GM18517 (cell line): ENCODE measurements around the gene CYSRT1.
"Not testable (repeated sequence)": the region's sequence is repeated elsewhere in the genome, so short reads cannot be mapped to it uniquely, and the experiment has no call there.

Source experiments
- ATAC-seq: cut with Tn5 transposase; IDR thresholded peaks from one replicate; pipeline ENCODE4 v1.9.1; 2021; ENCODE audit warnings: mild to moderate bottlenecking, moderate library complexity; ENCODE audit not compliant: unreplicated experiment

Gene CYSRT1

DNA sequence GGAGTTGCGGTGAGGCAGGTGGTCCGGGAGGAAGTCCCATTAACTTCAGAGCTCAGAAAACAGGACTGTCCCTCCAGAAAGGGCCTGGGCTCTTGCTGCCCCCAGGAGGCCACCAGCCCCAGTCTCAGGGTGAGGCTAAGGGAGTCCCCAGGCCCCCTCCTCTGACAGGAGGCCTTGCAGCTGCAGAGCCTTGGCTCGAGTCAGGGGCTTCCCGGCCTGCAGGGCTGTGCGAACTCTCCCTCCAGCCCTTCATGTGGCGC is 22.9 kb downstream of the CYSRT1 start:
- ATAC-seq = no peak

DNA sequence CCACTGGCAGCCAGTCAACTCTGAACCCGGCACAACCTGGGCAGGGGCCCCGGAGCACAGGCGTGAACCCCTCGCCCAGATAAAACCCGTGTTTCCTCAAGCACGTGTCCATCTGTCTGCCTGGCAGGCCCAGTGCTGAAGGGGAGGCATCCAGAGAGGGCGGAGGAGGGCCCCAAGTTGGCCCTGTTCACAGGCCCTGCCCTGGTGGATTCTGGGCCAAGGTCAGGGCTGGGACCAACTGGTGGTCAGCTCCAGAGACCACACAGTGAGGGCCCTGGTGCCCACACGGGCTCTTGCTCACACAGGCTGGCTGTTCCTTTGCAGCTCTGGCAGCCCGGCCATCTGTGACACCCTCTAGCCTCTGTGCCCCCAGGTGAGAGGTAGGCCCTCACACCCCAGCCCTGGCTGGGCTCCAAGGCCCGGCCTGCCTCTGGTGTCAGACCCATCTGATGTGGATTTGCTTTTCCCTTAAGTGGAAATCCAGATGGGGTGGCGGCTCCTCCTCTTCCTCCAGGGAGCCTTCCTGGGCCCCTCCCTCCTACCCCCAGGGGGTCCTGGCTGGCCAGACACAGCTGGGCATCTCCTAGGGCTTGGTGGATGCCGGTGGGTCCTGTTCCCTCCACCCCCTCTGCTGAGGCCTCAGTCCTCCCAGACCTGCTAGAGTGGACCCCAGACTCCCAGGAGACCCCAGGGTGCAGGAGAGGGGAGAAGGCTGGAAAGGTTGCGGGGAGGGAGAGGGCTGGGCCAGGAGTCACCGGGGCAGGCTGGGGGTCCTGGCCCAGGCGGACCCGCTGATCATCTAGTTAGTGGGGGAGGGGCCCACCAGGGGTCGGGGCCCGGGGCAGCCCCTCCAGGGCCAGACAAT is 25.6 kb downstream of the CYSRT1 start:
- ATAC-seq = no peak

DNA sequence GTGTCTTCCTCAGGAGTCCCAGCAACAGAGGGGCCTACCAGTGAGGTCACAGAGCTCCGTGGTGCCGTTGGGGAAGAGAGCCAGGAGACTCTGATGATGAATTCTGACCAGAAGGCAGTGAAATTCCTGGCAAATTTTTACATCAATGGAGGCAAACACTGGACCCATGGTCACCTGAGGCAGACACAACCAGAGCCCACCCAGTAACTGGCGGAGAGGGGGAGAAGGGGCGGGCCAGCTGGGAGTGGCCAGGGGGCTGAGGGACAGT is 26.2 kb downstream of the CYSRT1 start, which contains the start of gene STPG3:
Gene STPG3 (plus strand): TSS at position 93 of the 268 bp plus-strand sequence. CDS start 1 bp downstream, at position 94.
- ATAC-seq = no peak

DNA sequence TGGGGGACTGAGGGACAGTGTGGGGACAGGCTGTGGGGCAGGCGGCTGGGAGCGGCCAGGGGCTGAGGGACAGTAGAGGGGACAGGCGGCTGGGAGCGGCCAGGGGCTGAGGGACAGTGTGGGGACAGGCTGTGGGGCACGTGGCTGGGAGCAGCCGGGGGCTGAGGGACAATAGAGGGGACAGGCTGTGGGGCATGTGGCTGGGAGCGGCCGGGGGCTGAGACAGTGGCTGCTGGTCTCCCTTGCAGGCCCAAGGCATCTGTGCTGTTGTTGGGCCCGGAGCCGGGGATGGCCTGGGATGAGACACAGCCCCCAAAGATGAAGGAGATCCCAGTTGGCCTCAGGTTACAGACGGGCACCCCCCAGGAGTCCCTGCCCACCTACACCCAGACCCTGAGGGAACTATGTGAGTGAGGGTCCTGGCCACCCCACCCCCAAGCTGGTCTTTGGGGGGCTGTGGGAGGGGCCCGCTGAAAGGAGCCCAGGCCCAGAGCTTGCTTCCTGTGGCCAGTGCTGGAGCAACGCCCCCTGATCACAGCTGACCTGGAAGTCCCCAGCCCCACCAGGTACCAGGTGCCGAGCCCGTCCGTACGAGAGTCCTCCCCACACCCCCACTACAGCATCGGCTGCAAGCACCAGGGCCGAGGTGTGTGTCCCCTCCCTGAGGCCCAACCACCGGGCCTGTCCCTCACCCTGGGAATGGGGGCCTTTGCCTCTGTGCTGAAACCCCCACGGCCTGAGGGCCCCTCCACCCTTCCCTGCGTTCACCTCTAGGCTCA is 26.7 kb downstream of the CYSRT1 start:
- ATAC-seq = no peak

DNA sequence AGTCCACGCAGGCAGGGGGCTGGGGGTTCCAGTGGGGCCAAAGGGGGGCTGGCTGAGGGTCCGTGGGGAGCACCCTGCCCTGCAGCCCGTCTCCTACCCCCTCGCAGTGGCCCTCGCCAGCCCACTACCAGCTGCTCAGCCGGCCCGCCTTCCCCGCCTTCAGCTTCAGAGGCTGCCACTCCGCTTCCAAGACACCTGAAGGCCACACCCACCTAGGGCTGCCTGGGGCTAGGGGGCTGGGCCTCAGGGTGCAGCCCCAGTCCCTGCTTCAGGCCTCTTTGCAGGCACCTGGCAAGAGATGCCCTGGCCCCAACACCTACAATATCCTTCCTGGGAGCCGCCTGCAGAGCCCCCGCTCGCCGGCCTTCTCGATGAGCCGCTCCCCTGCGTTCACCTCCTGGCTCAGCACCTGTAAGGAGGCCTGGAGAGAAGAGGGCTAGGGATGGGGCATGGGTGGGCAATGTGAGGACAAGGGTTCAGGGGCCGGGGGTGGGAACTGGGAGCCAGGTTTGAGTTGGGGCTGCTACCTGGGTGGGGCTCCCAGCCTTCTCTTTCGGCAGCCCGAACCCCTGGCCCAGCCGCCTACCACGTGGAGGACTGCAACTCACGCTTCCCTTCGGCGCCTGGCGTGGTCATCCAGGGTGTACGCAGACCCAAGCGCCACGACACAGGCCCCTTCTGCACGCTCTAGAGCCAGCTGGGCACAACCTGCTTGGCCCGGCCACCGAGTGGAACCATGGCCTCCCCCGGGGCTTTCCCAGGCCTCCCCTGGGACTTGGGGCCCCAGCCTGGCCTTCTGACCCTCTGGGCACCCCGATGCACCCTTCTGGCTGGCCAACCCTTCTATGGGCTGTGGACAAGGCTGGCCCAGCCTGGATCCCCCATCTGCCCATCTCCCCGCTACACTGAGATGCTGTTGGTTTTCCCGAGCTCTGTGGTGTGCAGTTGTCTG is 27.9 kb downstream of the CYSRT1 start:
- no peak for ATAC-seq

DNA sequence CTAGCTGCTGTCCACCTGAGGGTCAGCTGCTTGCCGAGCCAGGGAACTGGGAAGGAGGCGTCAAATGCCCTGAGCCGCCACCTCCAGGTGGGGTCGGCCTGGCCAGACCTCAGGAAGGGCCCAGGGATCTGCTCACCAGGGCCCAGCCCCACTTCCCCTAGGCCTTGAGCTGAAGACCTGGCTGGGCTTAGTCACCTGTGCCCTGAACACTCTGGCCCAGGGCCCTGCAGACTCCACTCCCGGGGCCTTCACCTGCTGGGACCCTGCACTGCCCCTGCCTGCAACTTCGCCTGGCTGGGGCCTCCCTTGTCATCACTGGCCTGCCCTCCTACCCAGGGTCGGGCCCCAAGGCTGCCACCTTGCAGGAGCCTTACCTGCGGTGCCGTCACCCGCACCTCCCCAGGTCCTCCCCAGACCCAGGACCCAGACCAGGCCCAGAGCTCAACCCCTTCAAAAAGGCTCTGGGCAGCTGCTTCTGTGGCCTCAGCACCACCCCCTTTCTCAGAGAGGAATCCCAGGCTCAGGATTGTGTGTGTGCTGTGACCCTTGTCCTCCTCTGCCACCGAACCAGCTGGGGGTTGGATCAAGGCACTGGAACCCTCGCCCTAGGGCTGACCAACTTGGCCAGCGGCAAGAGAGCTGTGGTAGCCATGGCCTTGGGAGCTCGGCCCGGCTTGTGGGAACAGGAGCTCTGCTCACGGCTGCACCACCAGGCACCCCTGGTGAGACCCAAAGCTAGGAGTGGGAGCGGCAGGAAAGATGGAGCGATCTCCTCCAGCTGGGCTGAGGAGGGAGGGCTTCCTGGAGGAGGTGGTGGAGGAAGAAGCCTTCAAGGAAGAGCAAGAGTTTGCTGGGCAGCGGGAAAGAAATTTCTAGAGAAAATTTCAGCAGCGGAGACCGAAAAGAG is 29.0 kb downstream of the CYSRT1 start:
- no peak for ATAC-seq

DNA sequence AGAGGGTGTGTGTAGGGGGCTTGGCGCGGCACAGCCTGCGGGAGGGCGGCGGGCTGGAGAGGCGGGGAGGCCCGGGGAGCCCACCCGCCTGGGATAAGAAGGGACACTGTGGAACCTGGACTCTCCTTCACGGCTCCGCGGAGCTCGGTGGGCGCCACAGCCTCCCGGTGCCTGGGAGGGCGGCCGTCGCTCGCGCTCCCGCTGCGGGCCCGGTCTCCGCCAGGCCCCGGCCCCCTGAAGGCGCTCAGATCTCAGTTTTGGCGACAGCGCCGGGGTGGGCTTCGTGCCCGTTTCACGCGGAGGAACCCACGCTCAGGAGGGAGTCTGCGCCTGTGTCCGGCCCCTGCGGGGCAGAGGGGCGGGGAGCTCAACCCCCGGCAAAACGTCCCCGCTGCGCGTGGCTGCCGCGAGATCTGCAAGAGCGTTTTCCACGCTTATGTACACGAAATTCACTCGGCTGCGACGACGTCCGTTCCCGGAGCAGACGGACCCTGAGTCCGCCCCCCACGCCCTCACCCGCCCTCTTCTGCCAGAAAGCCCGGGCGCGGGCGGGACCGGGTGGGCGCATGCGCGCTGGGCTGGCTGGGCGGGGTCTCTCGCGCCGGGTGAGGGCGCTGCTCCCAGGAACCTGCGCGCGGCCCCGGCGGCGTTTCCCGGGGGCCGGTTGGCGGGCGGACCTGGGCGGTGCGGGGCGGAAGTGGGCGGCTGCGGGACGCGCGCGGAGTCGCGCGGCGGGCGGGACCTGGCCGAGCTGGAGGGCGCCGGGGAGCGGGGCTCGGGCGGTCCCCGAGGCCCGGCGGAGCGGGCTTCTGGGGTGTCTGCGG is 29.9 kb downstream of the CYSRT1 start, which contains the start of gene NELFB:
Gene NELFB (plus strand): TSS at position 704 of the 824 bp plus-strand sequence.
- ATAC-seq = peak; percentile 67

DNA sequence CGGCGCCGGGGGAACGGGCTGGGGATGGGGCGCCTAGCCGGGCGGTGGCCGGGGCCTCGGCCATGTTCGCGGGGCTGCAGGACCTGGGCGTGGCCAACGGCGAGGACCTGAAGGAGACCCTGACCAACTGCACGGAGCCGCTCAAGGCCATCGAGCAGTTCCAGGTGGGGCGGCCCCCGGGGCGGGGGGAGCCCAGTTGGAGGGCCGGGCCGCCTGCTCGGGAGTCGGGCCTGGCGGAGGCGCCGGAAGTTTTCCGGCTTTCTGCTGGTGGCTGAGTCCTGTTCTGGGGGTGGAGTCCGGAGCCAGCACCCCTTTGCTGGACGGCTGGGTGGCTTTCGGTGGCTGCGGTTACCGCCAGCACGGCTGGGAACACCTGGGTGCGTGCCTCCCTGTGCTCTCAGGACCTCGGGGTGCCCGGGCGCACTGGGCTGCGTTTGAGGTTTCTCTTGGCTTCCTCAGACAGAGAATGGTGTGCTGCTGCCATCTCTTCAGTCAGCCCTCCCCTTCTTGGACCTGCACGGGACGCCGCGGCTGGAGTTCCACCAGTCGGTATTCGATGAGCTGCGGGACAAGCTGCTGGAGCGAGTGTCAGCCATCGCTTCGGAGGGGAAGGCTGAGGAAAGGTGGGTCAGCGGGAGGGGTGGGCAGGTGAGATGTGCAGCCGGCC is 30.6 kb downstream of the CYSRT1 start:
- no peak for ATAC-seq

DNA sequence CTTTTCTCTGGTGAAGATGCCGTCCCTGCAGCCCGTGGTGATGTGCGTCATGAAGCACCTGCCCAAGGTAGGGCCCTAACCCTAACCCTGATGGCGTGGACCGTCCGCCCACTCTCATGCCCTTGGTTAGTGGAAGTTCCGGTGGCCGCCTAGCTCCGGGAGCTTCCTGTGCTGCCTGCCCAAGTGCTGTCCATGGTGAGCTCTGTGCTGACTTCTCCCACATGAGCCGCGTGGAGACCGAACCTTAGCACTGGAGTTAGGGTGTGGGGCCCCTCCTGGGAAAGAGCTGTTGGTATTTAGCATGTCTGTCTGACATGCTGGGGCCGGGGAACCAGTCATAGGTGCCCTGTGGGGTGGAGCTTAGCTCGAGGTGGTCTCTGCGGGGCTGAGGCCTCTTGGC is 31.4 kb downstream of the CYSRT1 start:
- ATAC-seq = no peak

DNA sequence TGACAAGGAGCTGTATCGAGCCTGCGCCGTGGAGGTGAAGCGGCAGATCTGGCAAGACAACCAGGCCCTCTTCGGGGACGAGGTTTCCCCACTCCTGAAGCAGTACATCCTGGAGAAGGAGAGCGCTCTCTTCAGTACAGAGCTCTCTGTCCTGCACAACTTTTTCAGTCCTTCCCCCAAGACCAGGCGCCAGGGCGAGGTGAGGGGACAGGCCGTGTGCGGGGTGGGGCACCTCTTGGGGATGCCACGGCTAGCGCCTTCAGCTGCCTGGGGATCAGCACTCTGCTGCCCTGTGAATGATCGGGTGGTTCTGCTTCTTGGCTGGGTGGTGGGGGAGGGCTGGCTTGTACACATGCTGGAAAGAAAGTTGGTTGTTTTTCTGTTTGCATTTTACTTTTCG is 31.9 kb downstream of the CYSRT1 start:
- no peak for ATAC-seq

DNA sequence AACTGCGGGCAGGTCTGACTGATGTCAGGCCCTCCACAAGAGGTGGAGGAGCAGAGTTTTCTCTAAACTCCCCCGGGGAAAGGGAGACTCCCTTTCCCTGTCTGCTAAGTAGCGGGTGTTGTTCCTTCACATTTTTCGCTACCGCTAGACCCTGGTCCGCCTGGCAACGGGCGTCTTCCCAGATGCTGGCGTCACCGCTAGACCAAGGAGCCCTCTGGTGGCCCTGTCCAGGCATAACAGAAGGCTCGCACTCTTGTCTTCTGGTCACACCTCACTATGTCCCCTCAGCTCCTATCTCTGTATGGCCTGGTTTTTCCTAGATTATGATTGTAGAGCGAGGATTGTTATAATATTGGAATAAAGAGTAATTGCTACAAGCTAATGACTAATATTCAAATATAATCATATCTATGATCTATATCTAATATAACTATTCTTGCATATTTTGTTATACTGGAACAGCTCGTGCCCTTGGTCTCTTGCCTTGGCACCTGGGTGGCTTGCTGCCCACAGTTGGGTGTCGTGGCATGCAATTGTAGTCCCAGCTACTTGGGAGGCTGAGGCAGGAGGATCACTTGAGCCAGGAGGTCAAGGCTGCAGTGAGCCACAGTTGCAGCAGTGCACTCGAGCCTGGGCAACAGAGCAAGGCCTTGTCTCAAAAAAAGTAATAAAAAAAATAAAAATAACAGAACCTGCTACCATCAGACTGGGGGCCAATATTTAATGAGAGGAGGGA is 37.4 kb downstream of the CYSRT1 start:
- ATAC-seq = not testable (repeated sequence)

DNA sequence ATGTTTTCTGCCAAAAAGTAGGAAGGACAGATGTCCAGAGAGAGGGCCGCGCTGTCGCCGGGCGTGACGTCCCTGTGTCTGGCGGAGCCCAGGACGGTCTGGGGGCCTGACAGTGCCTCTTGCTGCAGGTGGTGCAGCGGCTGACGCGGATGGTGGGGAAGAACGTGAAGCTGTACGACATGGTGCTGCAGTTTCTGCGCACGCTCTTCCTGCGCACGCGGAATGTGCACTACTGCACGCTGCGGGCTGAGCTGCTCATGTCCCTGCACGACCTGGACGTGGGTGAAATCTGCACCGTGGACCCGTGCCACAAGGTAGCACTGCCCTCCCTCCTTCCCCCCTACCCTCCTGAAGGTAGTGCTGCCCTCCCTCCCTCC is 37.9 kb downstream of the CYSRT1 start:
- ATAC-seq = no peak

DNA sequence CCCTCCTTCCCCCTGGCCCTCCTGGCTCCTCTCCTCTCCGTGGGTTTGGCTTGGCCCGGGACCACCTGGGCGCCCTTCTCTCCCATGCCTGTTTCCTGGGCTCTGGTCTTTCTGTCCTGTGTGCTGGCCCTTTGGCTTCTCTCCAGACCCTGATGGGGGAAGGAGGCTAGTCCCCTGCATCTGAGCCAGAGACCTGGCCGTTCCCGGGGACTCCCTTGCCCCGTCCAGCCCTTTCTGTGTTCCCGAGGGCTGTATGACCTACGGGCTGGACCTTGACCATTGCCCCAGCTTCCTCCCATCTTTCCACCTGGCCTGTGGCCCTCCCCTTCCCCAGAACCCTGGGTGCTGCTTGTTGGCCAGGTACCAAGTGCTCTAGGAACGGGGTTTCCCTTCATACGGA is 38.5 kb downstream of the CYSRT1 start:
- ATAC-seq = no peak

DNA sequence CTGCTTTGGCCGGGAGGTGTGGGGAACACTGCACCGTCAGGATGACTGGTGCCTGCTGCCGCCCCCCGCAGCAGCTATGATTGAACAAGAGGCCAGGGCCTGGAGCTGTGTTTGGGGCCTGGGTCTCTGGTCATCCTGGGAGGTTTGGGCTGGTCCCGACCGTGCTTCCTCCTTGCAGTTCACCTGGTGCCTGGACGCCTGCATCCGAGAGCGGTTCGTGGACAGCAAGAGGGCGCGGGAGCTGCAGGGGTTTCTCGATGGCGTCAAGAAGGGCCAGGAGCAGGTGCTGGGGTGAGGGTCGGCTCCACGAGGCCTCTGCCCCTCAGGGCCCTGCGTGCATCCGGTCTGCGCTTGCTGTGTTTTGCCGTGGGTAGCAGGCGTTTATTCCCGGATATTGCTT is 39.1 kb downstream of the CYSRT1 start:
- ATAC-seq = no peak

DNA sequence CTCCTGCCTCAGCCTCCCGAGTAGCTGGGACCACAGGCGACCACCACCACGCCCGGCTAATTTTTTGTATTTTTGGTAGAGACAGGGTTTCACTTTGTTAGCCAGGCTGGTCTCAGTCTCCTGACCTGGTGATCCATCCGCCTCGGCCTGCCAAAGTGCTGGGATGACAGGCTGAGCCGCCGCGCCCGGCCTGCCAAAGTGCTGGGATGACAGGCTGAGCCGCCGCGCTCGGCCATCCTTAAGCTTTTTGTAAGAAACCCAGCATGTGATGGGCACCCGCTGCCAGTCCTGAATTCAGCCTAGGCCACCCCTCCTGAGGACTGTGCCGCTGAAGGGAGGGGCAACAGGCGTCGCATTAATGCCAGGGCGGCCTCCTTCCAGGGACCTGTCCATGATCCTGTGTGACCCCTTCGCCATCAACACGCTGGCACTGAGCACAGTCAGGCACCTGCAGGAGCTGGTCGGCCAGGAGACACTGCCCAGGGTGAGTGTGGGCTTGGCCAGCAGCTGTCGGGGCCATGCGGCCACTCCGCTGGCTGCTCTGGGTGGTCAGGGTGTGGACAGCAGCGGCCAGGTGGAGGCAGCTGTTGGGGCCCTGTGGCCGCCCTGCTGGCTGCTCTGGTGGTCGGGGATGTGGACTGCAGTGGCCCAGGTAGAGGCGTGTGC is 40.7 kb downstream of the CYSRT1 start:
- no peak for ATAC-seq

DNA sequence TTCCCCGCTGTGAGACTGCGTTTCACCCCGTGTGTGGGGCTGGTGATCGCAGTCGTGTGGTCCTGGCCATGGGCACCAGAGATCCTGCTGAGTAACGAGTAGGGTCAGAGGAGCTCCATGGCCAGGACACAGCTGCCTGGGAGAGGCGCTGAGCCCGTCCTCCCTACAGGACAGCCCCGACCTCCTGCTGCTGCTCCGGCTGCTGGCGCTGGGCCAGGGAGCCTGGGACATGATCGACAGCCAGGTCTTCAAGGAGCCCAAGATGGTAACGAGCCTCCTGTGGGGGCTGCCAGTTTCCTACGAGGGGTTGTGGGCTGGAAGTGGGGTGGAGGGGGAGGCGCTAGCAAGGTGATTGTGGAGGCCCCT is 41.2 kb downstream of the CYSRT1 start:
- ATAC-seq = no peak

DNA sequence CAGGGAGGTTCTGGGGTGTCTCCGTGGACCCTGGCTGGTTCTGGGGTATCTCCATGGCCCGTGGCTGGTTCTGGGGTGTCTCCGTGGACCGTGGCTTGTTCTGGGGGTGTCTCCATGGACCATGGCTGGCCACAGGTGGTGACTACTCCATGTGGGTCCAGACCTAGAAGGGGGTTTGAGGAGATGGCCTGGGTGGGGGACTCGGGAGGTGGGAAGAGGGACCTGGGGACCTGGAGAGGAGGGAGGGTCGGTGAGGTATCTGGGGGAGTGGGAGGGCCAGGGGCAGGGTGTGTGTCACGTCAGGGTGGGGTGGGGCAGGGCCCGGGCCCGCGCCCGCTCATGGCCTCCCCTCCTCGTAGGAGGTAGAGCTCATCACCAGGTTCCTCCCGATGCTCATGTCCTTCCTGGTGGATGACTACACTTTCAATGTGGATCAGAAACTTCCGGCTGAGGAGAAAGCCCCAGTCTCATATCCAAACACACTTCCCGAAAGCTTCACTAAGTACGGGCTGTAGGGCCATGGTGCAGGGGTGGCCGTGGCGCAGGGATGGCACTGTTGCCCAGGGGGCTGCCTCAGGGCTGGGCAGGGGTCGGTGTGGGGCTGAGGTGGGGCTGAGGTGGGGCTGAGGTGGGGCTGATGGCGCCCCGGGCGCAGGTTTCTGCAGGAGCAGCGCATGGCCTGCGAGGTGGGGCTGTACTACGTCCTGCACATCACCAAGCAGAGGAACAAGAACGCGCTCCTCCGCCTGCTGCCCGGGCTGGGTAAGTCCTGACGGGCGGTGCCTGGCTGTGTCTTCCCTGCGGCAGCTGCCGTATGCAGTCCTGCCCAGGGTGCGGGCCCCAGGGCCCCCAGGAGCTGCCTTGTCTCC is 41.8 kb downstream of the CYSRT1 start:
- no peak for ATAC-seq
